Esophagus (tissue), 2 donors: Measurements from ENCODE around the gene PABPC1L. TPM values are rescaled to one million over a fixed set of nuclear protein-coding genes. Genes with fewer than 3 reads are reported as not detected.

Source experiments
- H3K27ac ChIP-seq, 2 donors: one replicate each; pipeline ENCODE4 v1.5.1; 2013; ENCODE audit warnings: low read depth in 2 of 2, mild to moderate bottlenecking in 2 of 2, inconsistent platforms in 1 of 2, low read length in 1 of 2, moderate library complexity in 1 of 2
- H3K27me3 ChIP-seq, 2 donors: one replicate each; pipeline ENCODE4 v1.6.1; 2013; ENCODE audit warnings: low read length in 2 of 2, control low read depth in 1 of 2, mild to moderate bottlenecking in 1 of 2; ENCODE audit not compliant: insufficient read depth in 2 of 2, control insufficient read depth in 1 of 2
- H3K36me3 ChIP-seq, 2 donors: one replicate each; pipeline ENCODE4 v1.6.1; 2013; ENCODE audit warnings: low read length in 1 of 2; ENCODE audit not compliant: control insufficient read depth in 2 of 2, insufficient read depth in 2 of 2
- H3K4me1 ChIP-seq, 2 donors: one replicate each; pipeline ENCODE4 v1.6.1; 2013; ENCODE audit warnings: low read length in 1 of 2; ENCODE audit not compliant: control insufficient read depth in 2 of 2, insufficient read depth in 2 of 2
- H3K4me3 ChIP-seq, 2 donors: one replicate each; pipeline ENCODE4 v1.5.1; 2013; ENCODE audit warnings: low read length in 2 of 2, mild to moderate bottlenecking in 2 of 2, low read depth in 1 of 2, moderate library complexity in 1 of 2
- H3K9me3 ChIP-seq, 2 donors: one replicate each; pipeline ENCODE4 v1.6.1; 2013; ENCODE audit warnings: mild to moderate bottlenecking in 2 of 2, low read depth in 1 of 2, low read length in 1 of 2, moderate library complexity in 1 of 2; ENCODE audit not compliant: control insufficient read depth in 2 of 2, insufficient read depth in 1 of 2
- WGBS, 2 donors: extraction: QIAGEN DNeasy Blood & Tissue Kit; methylation state at CpG; one replicate each; pipeline ENCODE4 v1.1.7; 2013; 5-methylcytosine and 5-hydroxymethylcytosine counted together
- polyA plus RNA-seq, 2 donors: library from polyadenylated mRNA; stranded (reverse); fragments of 200-250 nt; gene quantifications; one replicate each; pipeline ENCODE4 v1.2.3, GENCODE V29; 2013
- donor health status: healthy with polysubstance abuse.
- donor health status: Bipolar disorder and iron deficiency.

Gene PABPC1L
- polyA plus RNA-seq, 2 donors, result 12.1 to 31.6 TPM

DNA sequence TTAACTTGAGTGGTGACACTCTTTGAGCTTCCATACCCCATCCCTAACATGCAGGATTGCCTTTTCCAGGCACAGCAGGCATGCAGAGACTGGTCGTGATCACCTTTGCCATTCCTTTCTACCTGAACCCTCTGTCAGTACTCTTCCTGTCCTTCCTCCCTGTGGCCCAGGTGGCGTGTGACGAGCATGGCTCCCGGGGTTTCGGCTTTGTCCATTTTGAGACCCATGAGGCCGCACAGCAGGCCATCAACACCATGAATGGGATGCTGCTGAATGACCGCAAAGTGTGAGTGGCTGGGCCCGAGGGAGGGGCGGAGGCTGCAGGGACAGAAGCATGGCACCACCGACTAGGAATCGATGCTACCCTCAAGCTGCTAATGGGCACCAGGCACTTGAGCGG, 6.7 kb downstream of the PABPC1L start:
- H3K4me1 ChIP-seq, result no peaks in the 10 kb centered on the region
- H3K9me3 ChIP-seq, result no peaks in the 10 kb centered on the region
- H3K36me3 ChIP-seq, result peaks cover 0 to 5% of the 10 kb centered on the region in 2 donors
- H3K27ac ChIP-seq, result no peak overlapping the region
- no peak overlapping the region for H3K4me3 ChIP-seq
- no peaks in the 10 kb centered on the region for H3K27me3 ChIP-seq
- 93 to 95% methylated on average over 12 of the region's 12 CpGs for WGBS, 2 donors

DNA sequence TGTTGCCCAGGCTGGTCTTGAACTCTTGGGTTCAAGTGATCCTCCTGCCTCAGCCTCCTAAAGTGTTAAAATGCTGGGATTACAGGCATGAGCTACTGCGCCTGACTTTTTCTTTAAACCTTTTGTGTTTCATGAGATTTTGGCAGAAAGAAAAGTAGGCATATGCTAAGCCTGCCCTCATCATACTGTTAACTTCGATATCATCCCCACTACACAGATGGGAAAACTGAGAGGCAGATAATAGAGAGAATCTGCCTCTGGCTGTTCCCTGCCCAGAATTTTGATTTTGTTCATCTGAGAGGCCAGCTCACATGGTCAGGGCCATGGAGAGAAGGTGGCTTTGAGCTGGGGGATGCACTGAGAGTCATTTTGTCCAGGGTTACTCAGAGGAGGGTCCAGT, 7.5 kb downstream of the PABPC1L start:
- no peak overlapping the region for H3K4me3 ChIP-seq
- H3K27me3 ChIP-seq, result no peaks in the 10 kb centered on the region
- WGBS, 2 donors, result 97 to 100% methylated on average over 2 of the region's 2 CpGs
- no peak overlapping the region for H3K27ac ChIP-seq
- H3K9me3 ChIP-seq, result no peaks in the 10 kb centered on the region
- peaks cover 0 to 5% of the 10 kb centered on the region in 2 donors for H3K36me3 ChIP-seq
- no peaks in the 10 kb centered on the region for H3K4me1 ChIP-seq

DNA sequence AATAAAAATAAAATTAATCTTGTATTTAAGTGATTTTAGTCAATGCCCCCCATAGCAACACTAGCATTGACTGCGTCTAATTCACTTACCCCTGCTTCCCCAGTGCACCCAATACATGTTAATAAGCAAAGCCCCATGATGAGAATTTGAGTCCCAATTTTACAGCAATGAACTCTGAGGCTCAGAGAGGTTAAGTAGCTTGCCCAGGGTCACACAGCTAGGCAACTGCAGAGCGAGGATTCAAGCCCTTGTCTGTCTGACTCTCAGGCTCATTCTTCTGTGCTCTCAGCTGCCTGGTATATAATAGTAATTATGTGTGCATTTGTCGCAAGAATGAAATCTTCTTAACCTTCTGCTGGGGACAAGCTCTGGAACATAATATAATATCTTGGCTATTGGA, 8.5 kb downstream of the PABPC1L start:
- WGBS, 2 donors, result 98 to 99% methylated on average over 3 of the region's 3 CpGs
- no peak overlapping the region for H3K4me3 ChIP-seq
- H3K27ac ChIP-seq, result no peak overlapping the region
- H3K27me3 ChIP-seq, result no peaks in the 10 kb centered on the region
- H3K9me3 ChIP-seq, result no peaks in the 10 kb centered on the region
- peaks cover 0 to 7% of the 10 kb centered on the region in 2 donors for H3K36me3 ChIP-seq
- H3K4me1 ChIP-seq, result no peaks in the 10 kb centered on the region

DNA sequence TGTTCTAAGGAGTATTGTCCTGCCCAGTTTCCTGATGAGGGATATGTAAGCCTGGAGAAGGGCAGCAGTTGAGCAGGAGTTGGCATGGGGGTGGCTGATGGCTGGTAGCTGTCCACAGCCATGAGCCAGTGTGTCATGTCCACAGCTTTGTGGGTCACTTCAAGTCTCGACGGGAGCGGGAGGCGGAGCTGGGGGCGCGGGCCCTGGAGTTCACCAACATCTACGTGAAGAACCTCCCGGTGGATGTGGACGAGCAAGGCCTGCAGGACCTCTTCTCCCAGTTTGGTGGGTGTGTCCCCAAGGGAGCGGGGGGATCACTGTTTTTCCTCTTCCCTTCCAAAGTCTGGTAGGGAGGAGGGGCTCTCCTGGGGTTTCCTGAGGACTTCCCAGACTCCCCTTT, 8.9 kb downstream of the PABPC1L start:
- WGBS, 2 donors, result 95% methylated on average over 10 of the region's 10 CpGs
- peaks cover 0 to 11% of the 10 kb centered on the region in 2 donors for H3K36me3 ChIP-seq
- H3K27ac ChIP-seq, result no peak overlapping the region
- H3K4me1 ChIP-seq, result no peaks in the 10 kb centered on the region
- no peaks in the 10 kb centered on the region for H3K9me3 ChIP-seq
- H3K4me3 ChIP-seq, result no peak overlapping the region
- H3K27me3 ChIP-seq, result no peaks in the 10 kb centered on the region

DNA sequence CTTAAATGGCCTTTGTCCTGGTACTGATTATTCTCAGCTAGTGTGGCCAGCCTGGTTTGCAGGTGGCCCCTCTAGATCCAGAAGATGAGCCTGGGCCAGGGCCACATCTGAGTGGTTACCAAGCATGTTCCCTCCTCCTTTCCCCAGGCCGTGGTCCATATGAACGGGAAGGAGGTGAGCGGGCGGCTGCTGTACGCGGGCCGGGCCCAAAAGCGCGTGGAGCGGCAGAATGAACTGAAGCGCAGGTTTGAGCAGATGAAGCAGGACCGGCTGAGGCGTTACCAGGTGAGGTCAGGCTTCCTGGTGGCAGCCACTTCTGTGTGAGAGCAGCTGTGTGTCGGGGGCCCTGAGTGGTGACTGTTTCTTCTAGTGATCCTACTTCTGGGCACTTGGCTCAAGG, 11.6 kb downstream of the PABPC1L start:
- no peak overlapping the region for H3K27ac ChIP-seq
- H3K36me3 ChIP-seq, result peaks cover 3 to 13% of the 10 kb centered on the region in 2 donors
- H3K4me3 ChIP-seq, result no peak overlapping the region
- H3K9me3 ChIP-seq, result no peaks in the 10 kb centered on the region
- H3K27me3 ChIP-seq, result no peaks in the 10 kb centered on the region
- H3K4me1 ChIP-seq, result no peaks in the 10 kb centered on the region
- WGBS, 2 donors, result 97 to 98% methylated on average over 14 of the region's 14 CpGs

DNA sequence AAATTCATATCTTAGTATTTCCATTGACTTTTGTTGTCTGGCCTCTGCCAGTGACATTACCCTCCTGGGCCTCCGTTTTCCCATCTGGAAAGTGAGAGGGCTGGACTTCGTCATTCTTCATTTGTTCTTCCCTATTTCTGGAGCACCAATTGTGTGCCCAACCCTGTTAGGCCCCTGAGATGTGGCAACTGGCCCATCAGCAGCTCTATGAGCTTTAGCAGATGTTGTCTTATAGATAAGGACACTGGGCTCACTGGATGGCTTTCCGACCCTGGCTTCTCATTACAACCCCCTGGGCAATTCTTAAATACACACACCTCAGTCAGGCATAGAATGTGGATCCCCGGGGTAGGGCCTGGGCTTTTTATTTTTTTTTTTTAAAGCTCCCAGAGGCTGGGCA, 14.7 kb downstream of the PABPC1L start:
- H3K9me3 ChIP-seq, result no peaks in the 10 kb centered on the region
- no peak overlapping the region for H3K4me3 ChIP-seq
- no peak overlapping the region for H3K27ac ChIP-seq
- WGBS, 2 donors, result 69 to 78% methylated on average over 4 of the region's 4 CpGs
- H3K36me3 ChIP-seq, result peaks cover 3 to 10% of the 10 kb centered on the region in 2 donors
- H3K4me1 ChIP-seq, result no peaks in the 10 kb centered on the region
- H3K27me3 ChIP-seq, result no peaks in the 10 kb centered on the region

DNA sequence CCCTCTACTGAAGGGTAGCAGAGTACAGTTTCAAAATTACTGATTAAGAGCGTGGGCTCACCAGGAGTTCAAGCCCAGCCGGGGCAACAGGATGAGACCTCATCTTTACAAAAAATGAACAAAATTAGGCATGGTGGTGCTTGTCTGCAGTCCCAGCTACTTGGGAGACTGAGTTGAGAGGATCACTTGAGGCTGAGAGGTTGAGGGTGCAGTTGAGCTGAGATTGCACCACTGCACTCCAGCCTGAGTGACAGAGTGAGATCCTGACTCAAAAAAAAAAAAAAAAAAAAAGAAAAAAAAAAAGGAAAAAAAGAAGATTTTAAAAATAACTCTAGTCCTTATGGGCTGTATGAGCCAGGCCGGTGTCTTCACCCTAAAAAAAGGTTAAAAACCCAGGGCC, 18.7 kb downstream of the PABPC1L start:
- Histone ChIP-seq H3K27ac (no peak overlapping the region), H3K9me3 (no peaks in the 10 kb centered on the region), H3K4me3 (no peak overlapping the region), H3K27me3 (no peaks in the 10 kb centered on the region), H3K4me1 (no peaks in the 10 kb centered on the region), H3K36me3 (peaks cover 3 to 10% of the 10 kb centered on the region in 2 donors)
- 75 to 79% methylated on average over 3 of the region's 3 CpGs for WGBS, 2 donors

DNA sequence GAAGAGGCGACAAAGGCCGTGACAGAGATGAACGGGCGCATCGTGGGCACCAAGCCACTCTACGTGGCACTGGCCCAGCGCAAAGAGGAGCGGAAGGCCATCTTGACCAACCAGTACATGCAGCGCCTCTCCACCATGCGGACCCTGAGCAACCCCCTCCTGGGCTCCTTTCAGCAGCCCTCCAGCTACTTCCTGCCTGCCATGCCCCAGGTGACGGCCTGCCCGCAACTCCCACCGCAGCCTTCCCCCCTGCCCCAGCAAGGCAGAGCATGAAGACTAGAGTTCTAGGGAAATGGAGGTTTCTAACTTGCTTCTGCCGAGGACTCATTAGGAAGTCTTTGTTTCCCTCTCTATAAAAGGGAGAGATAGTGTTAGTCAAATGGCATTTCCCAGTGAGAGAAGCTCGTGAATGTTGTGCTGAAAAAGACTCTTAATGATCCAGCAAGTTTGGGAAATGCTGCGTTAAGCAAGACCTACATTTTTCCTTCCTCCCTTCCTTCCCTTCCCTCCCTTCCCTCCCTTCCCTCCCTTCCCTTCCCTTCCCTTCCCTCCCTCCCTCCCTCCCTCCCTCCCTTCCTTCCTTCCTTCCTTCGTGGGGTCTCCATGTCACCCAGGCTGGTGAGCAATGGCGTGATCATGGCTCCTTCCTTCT, 20.8 kb downstream of the PABPC1L start:
- H3K4me3 ChIP-seq, result no peak overlapping the region
- H3K27ac ChIP-seq, result no peak overlapping the region
- H3K9me3 ChIP-seq, result no peaks in the 10 kb centered on the region
- H3K36me3 ChIP-seq, result peaks cover 0 to 6% of the 10 kb centered on the region in 2 donors
- H3K4me1 ChIP-seq, result no peaks in the 10 kb centered on the region
- no peaks in the 10 kb centered on the region for H3K27me3 ChIP-seq
- 92 to 95% methylated on average over 16 to 18 of the region's 18 CpGs for WGBS, 2 donors

DNA sequence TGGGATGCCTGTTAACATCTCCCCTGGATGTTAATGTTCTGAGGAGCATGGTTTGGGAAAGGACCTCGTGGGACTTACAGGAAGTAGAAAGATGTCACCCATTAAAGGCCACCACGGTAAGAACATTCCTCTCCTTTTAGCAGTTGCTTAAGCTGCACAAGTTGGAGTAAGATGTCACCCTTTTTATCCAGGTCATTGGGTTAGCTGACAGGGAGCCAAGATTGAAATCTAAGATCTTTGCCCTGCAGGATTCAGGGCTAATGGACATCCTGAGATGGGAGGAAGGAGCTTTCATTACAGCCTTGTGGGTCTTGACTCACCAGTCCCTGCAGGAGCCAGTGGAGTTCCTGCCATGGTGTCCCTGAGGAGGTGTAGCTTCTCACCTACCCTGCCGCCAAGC, 22.1 kb downstream of the PABPC1L start:
- H3K27ac ChIP-seq, result no peak overlapping the region
- H3K4me1 ChIP-seq, result no peaks in the 10 kb centered on the region
- H3K27me3 ChIP-seq, result no peaks in the 10 kb centered on the region
- H3K4me3 ChIP-seq, result no peak overlapping the region
- H3K36me3 ChIP-seq, result peaks cover 1 to 14% of the 10 kb centered on the region in 2 donors
- WGBS, 2 donors, result 92% methylated on average over 3 of the region's 3 CpGs
- H3K9me3 ChIP-seq, result peaks cover 0 to under 1% of the 10 kb centered on the region in 2 donors

DNA sequence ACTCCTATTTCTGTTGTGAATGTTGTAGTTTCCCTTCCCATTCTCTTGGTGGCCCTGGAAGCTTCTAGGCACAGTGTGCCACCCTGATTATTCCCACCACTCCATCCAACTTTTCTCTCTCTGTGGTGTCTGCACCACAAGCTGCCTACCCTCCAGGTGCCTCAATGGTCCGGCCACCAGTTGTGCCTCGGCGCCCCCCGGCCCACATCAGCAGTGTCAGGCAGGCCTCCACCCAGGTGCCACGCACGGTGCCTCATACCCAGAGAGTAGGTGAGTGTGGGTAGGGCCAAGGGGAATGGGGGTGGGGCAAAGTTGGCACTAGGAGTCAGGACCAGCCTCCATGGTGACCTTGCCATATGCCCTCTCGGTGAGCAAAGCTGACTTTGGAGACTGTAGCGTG, 23.1 kb downstream of the PABPC1L start:
- Histone ChIP-seq H3K9me3 (peaks cover 0 to 2% of the 10 kb centered on the region in 2 donors), H3K27ac (no peak overlapping the region), H3K27me3 (no peaks in the 10 kb centered on the region), H3K4me1 (no peaks in the 10 kb centered on the region), H3K36me3 (peaks cover 3 to 17% of the 10 kb centered on the region in 2 donors), H3K4me3 (no peak overlapping the region)
- 94 to 96% methylated on average over 8 of the region's 8 CpGs for WGBS, 2 donors
